Measurements from ENCODE around the gene MAN2C1.
"Not testable (repeated sequence)": the region's sequence is repeated elsewhere in the genome, so short reads cannot be mapped to it uniquely, and the experiment has no call there.

The MAN2C1 gene

DNA sequence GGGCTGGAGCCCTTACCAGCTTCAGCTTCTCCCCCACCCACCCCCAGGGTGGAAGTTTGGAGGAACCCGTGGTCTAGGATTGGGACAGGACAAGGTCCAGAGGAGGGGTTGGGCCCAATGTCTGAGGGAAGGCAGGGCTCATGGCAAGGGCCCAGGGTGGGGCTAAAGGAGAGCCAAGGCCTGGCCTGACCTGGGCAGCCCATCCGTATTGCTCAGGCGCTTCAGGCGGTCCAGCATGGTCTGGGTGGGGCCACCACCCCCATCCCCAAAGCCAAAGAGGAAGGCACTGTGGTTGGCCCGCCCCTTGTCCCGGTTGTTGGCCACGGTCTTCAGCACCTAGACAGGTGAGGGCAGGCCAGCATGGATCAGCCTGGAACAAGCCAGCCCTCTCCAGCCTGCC, 7.6 kb downstream of the MAN2C1 start:
- DNase-seq, result no peak

DNA sequence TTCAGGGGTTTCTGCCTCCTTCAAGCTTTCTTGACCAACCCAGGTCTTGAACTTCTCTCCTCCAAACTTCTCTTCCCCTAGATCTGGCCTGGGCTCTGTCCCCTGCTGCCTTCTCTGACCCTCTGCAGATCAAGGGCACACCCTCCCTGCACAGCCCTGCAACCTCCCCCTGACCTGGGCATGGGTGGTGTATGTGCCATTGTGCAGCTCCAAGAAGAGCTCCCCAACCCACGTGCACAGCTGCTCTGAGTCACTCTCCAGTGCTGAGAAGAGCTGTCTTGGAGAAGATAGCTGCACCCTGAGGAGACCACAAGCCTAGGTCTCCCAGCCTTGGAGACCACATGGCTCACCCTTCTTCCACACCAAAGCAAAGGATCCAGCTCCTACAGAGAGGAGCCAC, 8.0 kb downstream of the MAN2C1 start:
- no peak for DNase-seq

DNA sequence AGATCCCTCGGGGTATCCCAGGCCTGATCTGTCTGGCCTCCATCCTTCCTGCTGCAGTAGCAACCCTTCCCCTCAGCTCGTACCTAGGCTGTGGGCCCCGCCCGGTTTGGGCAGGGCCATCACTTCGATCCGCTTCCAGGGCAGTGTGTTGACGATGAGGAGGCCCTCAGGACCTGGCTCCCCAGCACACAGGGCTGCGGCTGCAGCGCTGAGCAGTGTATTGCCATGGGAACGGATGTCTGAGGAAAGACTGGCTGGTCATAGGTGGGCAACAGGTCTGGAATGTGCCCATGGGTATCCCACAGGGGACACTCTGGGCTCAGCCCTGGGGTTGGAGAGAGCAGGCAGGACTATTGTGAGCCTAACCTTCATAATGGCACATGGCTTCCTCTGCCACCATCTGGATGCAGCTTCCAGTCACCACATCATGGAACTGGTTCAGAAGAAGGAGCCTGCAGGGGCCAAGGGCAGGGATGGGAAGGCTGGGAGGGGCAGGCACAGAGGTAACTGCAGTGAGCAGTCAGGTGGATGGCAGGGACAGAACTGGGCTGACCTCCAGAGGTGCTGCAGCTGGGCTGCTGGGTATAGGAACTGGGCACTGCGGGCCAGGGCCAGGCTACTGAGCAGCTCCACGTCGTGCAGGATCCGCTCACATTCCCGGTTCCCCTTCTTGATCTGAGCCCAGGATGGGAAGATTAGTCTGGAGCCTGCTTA, 8.7 kb downstream of the MAN2C1 start:
- no peak for DNase-seq

DNA sequence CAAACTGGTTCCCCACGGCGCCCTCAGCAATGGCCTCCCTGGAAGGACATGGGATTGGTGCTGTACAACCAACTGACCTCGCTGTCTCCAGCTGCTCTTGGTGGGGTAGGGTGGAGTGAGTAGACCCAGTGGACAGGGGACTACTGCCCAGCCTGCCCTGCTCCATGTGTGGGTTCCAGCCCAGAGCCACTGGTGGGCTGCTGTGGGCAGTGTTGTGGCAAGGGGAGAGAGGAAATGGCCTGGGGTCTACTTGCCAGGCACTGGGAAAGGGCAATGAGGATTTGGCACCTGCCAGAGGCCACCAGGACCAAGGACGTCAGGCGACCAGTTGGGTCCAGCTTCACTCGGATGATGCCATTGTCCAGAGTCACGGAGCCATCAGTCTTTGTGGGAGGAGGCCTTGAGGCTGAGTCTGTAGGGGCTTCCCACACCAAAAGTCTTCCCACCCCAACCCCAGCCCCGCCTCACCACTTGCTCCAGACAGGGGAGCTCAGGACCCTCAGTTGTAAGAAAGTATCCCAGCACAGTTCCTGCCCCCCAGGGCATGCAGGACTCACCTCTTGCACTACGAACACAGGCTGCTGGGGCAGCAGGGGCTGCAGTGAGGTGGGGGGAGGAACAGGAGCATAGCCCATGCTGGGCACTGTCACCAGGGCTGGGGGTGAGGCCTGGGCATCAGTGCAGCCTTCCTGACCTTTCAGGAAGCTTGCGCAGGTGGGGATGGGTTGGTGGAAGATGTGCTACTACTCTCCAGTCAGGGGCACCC, 9.5 kb downstream of the MAN2C1 start:
- DNase-seq, result no peak

DNA sequence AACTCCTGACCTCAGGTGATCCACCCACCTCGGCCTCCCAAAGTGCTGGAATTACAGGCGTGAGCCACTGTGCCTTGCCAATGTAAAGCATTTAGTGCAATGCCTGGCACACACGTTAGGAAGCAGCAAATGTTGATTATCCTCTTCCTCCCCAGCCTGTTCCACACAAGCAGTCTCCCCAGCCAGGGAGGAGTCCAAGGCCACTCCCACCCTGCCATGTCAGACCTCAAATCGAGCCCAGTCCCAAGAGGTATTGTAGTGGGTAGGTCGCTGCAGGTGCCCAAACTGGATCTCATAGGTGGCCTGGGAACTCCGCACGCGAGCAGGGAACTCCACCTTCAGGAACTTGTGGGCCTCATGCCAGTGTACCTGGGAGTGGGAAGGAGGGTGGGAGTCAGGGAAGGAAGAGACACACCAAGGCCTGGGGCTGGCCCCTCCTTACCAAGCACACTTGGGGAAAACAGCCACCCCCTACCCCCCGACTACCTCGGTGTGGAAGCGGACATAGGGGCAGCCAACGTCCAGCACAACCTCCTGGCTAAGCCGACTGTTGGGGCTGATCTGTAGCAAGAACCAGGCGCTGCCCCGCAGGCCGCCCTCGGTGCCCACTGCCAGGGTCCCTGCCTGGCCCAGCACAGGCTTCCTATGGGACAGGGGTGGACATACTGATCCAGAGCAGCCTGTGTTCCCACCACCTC, 10.3 kb downstream of the MAN2C1 start:
- no peak for DNase-seq

DNA sequence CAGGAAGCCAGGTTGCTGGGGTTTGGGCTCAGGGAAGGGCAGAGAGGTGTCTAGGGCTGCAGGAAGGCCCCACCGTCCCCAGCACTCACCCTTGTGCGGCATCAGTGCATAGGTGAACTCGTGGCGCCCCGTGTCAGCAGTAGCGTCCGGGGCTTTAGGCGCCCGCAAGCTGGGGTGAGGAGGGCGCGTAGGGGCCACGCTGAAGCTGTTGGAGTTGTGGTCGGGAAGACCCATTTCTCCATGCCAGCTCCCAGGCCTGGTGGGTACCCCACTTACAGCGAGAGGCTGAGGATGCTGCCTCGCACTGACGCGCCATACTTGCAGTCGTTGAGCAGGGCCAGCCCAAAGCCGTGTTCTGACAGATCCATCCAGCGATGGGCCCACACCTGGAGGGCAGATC, 11.9 kb downstream of the MAN2C1 start:
- DNase-seq, result no peak

DNA sequence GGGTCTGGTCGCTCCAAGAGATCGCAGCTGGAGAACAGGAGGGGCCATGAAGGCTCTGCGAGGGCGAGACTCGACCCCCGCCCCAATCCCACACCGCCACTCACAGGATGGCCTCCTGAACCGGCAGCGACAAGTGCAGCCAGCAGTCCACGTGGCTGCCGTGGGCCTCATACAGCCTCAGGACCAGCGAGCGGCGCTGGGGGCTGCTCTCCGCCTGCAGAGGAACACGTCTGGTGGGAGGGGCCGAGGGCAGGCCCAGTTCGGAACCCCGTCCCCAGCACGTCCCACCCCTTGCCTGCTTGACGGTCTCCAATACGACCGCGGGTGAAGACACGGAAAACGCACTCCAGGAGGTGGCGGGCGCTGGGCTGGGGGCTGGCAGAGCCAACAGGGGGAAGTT, 12.4 kb downstream of the MAN2C1 start:
- DNase-seq, result no peak

DNA sequence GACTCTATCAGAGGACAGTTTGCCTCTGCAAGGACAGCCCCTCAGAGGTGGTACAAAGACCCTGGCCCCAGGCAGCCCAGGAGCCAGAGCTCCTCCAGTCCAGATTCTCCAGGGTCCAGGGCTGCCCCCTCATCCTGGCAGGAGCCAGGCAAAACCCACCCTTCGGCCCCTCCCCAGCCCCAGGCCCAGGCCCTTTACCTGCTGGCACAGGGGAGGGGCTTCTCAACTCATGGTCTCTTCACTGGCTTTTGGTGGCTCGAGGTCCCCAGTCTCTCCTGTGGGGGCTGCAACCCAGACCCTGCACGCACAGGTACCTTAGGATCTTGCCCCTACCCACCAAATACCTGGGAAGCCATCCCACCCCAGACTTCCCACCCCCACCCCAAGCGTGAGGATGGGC, 13.0 kb downstream of the MAN2C1 start:
- no peak for DNase-seq

DNA sequence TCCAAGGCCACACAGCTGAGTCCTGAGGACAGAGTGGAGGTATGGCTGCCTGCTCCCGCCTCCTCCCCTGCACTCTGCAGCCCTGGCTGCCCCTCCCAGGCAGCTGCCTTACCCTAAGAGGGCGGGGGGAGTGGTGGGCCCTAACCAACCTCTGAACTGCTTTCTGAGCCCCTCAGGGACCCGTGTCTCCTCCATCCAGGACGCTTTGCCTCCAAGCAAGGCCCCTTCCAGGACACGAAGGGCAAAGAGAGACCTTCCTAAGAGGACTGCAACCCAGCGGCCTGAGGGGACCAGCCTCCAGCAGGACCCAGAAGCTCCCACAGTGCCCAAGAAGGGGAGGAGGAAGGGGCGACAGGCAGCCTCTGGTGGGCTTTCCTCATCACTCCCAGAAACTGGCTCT, 14.0 kb downstream of the MAN2C1 start:
- DNase-seq, result no peak

DNA sequence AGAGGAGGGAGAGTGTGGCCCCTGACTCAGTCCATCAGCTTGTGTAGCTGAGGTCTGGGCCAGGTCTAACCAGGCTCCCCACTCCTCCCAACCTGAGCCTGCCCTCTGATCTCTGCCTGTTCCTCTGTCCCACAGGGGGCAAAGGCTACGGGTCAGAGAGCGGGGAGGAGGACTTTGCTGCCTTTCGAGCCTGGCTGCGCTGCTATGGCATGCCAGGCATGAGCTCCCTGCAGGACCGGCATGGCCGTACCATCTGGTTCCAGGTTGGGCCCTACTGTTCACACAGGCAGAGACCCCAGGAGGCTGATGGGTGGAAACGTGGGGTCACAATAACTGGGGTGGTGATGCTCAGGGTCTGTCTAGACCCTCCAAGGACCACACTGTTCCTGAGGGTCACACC, 14.8 kb downstream of the MAN2C1 start:
- no peak for DNase-seq

DNA sequence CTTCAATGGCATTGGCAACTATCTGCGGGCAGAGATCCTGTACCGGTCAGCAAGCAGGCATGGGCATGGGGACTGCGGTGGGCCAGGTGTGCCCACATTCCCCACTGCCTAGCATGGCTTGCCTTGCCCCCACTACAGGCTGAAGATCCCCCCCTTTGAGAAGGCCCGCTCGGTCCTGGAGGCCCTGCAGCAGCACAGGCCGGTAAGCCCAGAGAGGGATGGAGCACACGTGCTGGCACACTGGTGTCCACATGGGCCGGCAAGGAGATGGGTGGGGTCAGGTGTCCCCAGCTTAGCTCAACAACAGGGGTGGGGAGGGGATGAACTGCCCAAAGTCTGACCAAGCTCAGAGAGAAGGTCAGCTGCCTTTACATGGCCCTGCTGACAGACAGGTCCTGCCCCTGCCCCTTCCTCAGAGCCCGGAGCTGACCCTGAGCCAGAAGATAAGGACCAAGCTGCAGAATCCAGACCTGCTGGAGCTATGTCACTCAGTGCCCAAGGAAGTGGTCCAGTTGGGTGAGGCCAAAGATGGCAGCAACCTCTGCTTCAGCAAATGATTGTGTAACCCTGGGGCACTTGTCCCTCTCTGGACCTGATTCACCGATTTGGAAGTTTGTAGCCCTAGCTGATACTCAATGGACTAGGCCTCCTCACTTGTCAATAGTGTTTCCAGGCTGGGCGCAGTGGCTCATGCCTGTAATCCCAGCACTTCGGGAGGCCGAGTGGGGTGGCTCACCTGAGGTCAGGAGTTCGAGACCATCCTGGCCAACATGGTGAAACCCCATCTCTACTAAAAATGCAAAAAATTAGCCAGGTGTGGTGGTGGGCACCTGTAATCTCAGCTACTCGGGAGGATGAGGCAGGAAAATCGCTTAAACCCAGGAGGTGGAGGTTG, 16.0 kb downstream of the MAN2C1 start:
- DNase-seq, result no peak

DNA sequence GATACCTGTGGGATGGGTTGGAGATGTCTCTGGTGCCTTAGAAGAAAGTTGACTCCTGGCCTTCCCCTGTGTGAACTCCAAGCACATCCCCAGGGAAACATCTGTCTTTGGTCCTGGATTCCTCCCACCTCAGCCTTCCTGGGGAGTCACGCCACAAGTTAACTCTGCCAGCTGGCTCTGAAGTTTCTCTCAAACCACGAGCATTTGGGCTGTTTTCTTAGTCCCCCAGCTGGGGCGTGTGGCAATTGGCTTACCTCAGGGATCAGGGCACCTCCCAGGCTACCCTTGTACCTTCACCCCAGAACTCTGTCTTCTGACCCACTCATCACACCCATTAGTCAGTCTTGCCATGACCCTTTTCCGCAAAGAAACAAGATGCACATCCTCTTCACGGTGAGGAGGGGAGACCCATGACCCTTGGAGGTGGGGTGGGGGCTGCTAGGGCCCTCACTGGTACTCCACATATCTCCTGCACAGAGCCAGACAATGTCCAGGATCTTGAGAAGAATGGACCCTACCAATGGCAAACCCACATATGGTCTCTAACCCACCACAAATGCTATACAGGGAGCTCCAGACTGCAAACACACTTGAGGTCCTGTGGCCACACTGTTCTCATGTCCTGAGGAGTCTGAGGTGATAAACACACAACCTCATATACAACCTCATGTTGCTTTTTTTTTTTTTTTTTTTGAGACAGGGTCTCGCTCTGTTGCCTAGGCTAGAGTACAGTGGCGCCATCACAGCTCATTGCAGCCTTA, 17.6 kb downstream of the MAN2C1 start:
- no peak for DNase-seq

DNA sequence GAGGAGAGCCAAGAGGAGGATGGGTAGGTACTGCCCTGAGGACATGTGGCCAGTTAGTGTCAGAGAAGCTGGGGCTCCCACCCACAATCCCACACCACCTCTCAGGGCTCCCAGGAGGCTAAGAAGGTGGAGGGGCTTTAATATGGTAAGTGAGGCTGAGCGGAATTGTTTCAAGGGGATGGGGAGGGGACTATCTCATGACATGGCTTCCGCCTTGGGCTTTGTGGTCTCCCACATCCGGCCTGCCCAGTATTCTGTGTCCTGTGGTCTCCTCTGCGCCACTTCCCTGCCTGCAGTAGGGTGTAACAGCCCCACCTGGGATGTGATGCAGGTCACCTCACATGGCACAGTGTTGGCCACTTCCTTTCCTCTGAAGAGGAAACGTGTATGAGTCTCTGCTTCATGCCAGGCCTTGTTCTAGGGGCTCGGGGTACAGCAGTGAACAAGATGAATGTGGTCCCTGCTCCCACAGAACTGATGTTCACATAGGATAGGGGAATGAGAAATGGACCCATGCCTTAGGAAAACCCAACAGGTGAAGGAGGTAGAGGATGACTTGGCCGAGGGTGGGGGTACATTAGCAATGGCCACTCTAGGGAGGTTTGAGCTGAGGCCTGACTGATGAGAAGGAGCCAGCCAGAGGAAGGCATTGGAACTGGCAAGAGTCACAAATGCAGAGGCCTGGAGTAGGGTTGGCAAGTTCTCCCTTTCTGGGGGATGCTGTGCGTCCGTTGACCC, 18.4 kb downstream of the MAN2C1 start:
- peak; percentile 84 for DNase-seq

DNA sequence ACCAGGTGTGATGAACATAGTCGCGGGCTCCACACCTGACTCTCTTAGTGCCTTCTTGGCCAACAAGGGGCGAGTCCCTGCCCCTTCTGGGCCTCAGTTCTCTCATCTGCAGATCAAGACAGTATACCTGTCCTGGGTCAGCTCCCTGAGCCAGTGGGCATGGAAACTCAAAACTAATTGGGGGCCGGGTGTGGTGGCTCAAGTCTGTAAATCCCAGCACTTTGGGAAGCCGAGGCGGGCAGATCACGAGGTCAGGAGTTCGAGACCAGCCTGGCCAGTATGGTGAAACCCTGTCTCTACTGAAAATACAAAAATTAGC, 19.1 kb downstream of the MAN2C1 start:
- not testable (repeated sequence) for DNase-seq

DNA sequence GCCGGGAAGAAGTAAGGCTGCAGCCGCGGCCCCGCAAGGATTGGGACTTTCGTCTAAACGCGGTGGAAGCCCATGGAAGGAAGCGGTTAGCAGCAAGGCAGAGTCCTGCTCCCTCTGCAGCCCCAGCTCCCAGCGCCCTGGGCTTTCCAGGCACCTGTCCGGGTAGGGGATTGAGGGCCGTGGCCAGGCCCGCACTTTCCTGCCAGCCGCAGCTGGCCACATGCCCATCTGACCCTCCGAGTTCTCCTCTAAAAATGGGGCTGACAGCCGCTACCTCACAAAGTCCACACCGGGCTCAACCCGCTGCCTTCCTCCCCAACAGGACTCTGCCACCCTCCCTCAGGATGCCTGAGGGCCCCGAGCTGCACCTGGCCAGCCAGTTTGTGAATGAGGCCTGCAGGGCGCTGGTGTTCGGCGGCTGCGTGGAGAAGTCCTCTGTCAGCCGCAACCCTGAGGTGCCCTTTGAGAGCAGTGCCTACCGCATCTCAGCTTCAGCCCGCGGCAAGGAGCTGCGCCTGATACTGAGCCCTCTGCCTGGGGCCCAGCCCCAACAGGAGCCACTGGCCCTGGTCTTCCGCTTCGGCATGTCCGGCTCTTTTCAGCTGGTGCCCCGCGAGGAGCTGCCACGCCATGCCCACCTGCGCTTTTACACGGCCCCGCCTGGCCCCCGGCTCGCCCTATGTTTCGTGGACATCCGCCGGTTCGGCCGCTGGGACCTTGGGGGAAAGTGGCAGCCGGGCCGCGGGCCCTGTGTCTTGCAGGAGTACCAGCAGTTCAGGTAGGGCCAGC, 19.7 kb downstream of the MAN2C1 start:
- no peak for DNase-seq

DNA sequence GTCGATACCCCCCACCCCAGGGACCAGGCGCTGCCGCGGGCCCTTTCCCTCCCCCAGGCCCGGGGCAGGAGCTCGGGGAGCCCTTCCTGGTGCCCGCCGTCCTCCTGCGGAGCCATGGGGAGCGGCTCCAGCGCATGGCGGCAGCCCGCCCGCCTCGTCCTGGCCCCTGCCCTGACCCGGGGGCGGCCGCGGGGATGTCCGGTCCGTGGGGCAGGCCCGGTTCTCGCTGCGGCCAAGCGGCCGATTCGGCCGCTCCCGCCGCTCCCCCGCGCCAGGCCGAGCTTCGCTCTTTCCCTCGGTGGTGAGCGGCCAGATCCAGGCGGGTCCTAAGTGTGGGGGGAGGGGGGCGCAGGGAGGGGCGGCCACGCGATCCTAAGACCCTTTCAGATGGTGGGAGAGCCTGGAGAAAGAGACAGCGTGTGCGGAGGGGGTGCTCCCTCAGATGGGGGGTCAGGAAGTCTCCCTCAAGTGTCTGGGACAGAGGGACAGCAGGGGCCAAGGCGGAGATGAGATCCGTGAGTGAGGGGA, 20.3 kb downstream of the MAN2C1 start:
- no peak for DNase-seq

DNA sequence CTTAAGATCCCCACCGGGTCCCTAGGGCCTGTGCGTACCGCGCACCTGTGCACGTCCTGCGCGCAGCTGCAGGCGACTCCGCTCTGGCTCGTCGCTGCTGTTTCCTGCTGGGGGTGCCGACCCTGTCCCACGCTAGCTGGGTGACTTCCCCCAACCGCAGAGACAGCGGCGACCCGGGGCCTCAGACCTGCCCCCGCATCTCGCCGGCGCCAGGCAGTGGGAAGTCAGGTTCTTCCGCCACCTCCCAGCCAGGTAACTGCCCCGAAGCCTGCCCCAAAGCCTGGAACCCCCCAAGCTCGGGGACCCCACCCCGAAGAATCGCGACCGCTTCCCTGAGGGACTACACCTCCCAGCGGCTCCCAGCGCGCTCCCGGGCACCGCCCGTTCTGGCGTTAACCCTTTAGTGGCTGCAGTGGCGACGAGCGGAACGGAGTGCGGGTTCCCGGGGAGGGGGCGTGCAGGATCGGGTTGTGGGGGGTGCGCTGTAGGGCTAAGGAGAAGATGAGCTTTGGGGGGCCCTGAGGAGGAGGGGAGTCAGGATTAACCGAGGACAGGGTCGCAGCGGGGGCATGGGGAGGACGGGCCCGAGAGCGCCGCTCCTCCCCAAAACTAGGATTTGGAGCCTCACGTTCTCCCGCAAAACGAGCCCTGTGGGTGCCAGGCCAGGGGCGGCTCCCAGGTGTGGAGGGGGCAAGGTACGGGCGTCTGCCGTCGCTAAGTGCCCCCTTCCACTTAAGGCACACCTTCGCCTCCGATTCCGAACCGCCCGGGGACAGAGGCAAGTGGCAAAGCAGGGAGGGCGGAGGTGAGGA, 21.0 kb downstream of the MAN2C1 start:
- peak; percentile 54 for DNase-seq

DNA sequence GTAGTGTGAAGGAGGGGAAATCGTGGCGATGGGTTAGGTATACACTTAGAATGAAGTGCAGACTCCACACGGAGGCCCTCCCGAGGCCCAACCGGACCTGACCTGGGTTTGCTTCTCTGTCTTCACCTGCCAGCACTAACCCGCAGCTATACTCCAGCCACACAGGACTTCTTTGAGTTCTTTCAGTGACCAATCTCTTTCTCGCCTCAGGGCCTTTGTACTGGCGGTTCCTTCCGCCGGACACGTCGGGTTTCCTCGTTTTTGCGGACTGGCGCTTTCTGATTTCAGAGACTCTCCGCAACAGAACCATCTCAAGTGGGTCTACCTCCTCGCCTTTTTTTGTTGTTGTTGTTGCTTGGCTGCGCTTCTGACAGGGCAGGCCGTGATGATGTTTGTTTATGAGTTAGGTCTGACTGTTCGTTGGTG, 21.6 kb downstream of the MAN2C1 start, which contains the start of gene NEIL1:
TSS of gene NEIL1 (plus strand) at position 244 of the 426 bp plus-strand sequence. CDS start 1,867 bp downstream, outside the sequence.
- DNase-seq, result no peak

DNA sequence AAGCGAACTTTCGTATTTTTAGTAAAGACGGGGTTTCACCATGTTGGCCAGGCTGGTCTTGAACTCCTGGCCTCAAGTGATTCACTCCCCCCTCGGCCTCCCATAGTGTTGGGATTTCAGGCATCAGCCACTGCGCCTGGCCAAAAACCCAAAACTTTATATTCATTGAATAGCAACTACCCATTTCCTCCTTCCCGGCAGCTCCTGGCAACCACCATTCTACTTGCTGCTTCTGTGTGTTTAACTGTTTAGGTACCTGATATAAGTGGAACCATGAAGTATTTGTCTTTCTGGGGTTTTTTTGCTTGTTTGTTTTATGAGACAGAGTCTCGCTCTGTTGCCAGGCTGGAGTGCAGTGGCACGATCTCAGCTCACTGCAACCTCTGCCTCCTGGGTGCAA, 24.5 kb downstream of the MAN2C1 start:
- DNase-seq, result not testable (repeated sequence)

Measured in CD4-positive, alpha-beta T cell treated with Interleukin-12 subunit alpha and Interleukin-12 subunit beta, for 1 hour (primary cell).